HG03575 (cell line): ENCODE results near the gene ATP6V0C.

Experiments used
- ATAC-seq: cut with Tn5 transposase; IDR thresholded peaks from one replicate; pipeline ENCODE4 v1.9.1; 2021; ENCODE audit not compliant: unreplicated experiment, insufficient number of reproducible peaks, low FRiP score; ENCODE audit errors: extremely low read depth

ATP6V0C gene

DNA sequence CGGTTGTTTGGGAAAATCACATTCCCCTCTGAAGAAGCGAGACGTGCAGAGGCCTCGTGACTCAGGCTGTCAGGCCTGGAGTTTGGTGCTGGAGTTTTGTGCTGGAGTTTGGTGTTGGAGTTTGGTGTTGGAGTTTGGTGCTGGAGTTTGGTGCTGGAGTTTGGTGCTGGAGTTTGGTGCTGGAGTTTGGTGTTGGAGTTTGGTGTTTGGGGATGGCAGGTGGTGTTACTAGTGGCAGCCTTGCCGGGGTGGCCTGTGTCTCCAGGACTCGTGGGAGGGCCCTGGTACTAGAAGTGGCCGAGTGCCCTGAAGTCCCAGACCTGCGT, 26.3 kb upstream of the ATP6V0C start:
- ATAC-seq: no peak

DNA sequence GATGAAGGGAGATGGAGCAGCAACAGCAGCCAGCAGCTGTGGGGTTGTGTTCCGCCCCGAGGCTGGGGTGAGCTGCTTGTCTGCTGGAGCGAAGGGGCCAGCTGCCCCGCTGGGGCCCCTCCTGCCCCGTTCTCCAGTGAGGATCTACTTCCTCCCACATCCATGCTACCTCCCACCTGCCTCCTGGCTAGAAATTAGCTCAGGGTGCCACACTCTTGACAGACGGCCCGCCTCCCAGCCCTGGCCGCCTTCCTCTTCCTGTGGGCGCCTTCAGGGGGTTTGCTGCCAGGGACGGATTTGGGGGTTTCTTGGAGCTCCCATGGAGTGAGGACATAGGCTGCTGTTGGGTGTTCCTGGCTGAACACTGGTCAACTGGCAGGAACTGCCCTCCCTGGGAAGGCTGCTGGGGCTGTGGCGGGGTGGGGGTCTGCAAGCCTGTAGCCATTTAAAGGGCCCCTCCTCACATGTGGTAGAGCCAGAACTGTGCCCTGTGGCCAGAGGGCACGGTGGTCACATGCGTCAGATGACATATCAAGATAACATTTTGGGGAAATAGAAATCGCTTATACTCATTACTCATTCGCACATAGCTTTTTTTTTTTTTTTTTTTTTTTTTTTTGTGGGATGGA, 25.7 kb upstream of the ATP6V0C start:
- no peak for ATAC-seq

DNA sequence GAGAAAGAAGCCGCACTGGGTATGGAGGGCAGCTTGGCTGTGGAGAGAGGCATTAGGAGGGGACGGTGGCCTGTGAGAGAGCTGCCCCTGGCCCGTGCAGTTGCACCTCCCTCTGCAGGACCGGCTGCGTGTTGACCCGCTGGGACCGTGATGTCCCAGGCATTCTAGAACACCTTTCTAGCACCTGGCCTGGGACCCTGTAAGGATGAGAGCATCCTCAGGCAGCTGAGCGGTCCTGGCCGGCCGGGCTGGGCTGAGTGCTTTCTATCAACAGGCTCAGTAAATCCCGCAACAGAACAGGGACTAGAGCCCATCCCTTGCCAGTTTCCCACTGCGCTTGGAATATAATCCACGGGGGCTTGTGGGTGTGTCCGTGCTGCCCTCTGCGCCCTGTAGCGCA, 24.2 kb upstream of the ATP6V0C start:
- no peak for ATAC-seq

DNA sequence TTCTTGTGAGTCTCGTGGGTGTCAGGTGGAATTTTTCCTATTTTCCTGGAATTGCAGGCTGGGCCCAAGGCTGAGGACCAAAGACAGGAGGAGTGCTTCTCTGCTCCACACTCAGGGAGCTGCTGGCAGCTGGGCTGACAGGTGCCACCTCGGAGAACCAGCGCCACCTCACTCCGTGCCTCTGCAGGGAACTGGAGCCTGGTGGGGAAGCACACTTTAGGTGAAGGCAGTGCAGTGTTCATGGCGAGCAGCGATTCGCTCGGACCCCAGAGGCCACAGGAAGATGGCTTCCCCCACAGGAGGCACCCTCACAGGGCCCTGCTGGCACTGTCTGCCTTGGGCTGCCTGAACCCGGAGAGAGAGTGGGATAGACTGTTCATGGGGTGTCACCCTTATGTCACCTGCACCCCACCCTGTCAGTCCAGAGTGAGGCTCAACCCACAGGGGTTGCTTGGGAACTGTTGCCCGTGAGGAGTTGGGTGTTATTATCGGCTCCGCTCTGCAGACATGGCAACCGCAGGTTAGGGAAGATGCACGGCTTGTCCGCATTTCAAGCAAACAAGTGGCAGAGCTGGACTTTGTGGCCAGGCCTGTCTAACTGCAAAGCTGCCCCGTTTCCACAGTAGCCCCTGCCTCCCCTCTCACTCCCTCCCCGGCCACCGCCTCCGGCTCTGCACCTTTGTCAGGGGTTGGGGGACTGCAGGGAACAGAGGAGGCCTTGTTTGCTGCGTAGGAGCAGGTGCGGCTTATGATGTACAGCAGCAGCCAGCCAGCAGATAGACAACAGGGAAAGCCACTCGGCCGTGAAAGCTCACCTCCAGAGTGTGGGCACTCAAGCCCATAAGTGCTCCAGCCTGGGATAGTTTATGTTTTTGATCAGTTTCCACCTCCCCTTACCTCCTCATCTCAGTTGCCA, 23.3 kb upstream of the ATP6V0C start:
- ATAC-seq: no peak

DNA sequence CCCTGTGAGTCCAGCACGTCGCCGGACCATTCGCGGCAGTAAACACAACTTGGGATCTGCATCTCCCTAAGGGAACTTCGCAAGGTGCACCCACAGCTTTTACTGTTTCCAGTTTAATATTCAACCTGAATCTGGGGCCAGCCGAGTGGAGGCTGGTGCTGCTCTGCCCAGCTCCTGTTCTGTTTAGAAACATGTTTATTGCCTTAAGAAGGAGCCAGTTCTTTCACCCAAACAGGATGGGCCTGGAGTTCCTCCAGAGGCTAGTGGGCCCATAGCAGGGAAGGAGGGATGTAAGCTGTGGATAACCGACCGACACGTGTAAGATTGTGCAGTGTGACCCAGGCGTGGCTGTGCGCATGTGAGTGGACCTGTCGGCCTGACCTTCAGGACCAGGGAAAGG, 21.5 kb upstream of the ATP6V0C start:
- ATAC-seq: no peak

DNA sequence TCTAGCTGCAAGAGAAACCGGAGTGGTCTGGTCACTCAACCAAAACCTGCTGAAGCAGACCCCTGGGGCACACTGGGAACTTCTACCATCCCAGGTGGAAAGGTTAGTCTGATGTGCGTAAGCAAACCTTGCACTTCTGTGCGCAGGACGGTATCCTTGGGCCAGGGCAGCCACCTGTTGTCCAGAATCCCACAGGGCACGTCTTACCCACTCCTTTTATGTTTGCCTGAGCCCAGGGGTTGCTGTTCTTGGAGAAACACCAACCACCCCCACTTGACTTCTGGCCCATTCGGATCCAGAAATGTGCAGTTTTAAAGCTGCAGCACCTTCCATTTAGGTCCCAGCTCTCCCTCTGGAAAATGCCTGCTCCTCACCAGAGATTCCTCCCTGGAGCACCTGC, 20.1 kb upstream of the ATP6V0C start:
- ATAC-seq: no peak

DNA sequence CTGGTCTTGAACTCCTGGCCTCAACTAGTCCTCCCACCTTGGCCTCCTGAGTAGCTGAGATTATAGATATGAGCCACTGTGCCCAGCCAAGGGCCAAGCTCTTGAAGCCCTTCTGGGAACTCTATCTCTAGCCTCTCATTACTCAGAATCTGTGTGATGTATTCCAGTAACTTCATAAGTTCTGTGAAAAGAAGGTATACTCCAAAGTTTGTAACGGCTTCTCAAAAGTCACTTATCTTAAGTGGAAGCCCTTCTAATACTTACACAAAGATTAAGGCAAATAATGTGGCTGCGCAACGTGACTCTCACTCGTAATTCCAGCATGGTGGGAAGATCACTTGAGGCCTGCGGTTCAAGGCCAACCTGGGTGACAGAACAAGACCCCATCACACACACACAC, 19.1 kb upstream of the ATP6V0C start:
- ATAC-seq: no peak

DNA sequence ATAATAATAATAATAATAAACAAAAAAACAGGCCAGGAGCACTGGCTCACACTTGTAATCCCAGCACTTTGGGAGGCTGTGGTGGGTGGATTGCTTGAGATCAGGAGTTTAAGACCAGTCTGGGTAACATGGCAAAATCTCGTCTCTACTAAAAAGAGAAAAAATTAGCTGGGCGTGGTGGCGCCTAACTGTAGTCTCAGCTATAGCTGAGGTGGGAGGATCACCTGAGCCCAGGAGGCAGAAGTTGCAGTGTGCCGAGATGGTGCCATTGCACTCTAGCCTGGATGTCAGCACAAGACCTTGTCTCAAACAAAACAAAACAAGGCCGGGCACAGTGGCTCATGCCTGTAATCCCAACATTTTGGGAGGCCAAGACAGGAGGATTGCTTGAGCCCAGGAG, 18.7 kb upstream of the ATP6V0C start:
- ATAC-seq: no peak

DNA sequence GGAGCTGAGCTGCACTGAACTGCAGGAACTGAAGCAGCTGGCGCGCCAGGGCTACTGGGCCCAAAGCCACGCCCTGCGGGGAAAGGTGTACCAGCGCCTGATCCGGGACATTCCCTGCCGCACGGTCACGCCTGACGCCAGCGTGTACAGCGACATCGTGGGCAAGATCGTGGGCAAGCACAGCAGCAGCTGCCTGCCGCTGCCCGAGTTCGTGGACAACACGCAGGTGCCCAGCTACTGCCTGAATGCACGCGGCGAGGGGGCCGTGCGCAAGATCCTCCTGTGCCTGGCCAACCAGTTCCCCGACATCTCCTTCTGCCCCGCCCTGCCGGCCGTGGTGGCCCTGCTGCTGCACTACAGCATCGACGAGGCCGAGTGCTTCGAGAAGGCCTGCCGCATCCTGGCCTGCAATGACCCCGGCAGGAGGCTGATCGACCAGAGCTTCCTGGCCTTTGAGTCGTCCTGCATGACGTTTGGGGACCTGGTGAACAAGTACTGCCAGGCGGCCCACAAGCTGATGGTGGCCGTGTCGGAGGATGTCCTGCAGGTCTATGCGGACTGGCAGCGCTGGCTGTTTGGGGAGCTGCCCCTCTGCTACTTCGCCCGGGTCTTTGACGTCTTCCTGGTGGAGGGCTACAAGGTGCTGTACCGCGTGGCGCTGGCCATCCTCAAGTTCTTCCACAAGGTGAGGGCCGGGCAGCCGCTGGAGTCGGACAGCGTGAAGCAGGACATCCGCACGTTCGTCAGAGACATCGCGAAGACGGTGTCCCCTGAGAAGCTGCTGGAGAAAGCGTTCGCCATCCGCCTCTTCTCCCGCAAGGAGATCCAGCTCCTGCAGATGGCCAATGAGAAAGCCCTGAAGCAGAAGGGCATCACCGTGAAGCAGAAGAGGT, 17.3 kb upstream of the ATP6V0C start:
- no peak for ATAC-seq

DNA sequence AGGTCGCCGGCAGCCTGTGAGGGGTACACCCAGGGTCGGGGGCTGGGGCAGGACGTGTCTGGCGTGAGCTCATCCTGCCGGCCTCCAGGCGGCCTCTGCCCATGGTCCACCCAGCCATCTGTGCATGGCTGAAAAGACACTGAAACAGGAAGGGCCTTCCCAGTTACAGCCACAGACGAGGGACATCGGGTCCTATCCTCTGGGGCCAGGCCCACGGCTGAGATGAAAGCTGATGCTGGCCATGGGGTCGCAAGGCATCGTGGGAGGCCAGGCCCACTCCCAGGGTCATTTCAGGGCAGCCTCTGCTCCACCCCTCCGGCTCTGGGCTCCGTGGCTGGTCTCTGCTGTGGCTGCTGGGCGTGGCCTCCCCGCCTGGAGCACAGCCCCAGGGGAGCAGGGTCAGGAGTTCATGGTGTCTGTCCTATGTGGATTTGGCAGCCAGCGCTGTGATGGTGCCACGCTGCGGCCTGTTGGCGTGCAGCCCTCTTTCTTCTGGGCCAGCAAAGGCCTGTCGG, 16.6 kb upstream of the ATP6V0C start:
- ATAC-seq: no peak

DNA sequence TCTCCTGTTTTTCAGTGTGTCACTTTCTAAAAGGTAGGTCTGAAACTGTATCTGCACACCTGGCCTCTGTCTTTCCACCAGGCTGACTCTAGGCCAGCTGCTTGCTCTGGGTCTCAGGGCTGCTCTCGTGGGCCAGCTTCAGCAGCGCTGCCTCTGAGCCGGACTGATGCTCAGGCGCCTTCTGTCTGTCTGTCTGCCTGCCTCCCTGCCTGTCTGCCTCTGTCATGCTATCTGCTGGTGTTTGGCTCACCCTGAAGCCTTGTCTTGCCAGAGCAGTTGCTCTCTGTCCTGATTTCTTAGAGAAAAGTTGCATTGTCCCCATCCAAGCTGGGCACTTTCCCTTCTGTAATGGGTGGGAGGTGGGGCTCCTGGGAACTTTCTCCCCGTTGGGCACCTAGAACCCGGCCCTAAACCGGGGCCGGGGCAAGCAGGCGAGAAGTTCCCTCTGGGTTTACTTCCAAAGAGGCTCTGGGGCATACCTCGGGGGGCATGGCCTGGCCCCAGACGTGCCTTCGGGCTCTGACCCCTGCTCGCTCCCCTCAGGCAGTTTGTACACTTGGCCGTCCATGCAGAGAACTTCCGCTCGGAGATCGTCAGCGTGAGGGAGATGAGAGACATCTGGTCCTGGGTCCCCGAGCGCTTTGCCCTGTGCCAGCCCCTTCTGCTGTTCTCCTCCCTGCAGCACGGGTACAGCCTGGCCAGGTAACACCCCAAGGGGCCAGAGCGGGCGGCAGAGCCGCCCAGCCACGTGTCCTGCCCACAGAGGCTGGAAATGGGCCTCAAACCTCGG, 15.9 kb upstream of the ATP6V0C start:
- ATAC-seq: no peak

DNA sequence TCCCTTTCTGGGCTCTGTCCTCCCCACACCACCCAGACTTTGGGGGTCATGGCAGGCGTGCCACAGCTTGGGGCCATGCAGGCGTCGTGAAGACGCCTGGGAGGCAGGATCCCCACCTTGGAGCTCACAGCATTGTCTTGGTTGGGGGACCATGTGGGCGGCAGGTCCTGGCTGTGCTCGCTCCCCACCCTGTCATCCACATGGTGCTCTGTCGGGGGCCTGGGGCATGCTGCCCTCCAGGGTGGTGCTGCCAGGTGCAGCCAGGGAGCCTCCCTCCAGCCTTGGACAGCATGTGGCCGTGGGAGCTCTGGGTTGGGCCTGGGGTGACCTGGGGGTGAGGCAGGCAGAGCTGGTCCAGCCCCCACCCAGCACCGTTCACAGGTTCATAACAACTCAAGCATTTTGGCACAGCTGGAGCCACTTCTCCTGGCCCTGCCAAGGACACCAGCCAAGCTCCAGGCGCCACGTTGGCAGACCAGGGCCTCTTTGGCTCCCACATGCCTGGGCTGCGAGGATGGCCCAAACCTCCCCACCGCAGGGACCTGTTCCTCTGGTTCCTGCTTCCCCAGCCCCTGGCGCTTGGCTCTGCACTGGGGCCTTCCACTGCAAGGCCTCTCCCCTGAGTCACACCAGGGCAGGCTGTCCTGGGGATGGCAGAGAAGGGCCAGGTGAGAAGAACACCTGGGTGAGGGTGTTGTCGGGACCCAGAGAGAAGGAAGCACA, 15.1 kb upstream of the ATP6V0C start:
- no peak for ATAC-seq

DNA sequence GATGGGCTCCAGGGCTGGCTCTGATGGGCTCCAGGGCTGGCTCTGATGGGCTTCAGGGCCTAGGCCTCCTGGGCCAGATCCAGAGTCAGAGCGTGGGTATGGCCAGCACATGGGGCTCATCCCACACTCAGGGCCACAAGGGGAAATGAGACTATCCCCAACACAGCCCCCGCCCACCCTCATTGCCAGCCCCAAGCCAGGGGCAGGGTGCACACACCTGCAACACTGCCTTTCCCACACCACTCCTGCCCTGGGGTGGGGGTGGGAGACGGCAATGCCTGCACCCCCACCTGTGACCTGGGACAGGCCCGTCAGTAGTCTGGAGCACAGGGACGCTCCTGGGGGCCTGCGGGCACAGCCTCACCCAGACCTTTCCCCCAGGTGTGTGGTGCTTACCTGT, 14.3 kb upstream of the ATP6V0C start:
- ATAC-seq: no peak

DNA sequence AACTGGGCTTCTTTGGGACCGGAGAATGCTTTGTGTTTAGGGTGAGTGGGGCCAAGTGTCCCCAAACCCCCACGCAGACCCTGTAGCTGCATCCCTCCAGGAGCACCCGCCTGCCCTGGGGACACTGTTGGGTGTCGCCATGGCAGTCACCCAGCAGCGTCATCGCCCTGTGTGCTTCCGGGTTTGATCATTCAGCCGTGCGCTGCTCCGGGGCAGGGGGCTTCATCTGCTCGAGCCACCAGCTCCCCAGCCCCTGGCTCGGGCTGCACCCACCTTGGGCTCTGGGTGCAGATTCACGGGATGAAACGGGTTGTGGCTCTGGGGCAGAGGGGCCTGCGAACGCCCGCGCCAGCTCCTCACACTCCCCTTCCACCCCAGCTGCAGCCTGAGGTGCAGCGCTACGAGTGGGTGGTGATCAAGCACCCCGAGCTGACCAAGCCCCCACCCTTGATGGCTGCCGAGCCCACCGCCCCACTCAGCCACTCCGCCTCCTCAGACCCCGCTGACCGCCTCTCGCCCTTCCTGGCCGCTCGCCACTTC, 13.8 kb upstream of the ATP6V0C start:
- no peak for ATAC-seq

DNA sequence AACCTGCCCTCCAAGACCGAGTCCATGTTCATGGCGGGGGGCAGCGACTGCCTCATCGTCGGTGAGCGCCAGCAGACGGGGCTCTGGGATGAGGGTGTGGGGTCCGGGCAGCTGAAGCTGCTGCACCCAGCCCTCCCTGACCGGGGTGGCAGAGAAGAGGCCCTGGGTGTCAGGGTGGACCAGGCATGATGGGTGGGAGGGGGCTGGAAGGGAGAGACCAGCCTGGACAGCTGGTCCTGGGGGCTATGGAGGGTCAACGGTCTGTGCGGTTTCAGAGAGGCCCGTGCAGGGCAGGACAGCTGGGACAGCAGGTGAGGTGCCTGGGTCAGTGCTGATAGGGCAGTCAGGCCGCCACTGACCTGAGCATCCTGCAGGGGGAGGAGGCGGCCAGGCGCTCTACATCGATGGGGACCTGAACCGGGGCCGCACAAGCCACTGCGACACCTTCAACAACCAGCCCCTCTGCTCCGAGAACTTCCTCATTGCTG, 13.3 kb upstream of the ATP6V0C start:
- ATAC-seq: no peak

DNA sequence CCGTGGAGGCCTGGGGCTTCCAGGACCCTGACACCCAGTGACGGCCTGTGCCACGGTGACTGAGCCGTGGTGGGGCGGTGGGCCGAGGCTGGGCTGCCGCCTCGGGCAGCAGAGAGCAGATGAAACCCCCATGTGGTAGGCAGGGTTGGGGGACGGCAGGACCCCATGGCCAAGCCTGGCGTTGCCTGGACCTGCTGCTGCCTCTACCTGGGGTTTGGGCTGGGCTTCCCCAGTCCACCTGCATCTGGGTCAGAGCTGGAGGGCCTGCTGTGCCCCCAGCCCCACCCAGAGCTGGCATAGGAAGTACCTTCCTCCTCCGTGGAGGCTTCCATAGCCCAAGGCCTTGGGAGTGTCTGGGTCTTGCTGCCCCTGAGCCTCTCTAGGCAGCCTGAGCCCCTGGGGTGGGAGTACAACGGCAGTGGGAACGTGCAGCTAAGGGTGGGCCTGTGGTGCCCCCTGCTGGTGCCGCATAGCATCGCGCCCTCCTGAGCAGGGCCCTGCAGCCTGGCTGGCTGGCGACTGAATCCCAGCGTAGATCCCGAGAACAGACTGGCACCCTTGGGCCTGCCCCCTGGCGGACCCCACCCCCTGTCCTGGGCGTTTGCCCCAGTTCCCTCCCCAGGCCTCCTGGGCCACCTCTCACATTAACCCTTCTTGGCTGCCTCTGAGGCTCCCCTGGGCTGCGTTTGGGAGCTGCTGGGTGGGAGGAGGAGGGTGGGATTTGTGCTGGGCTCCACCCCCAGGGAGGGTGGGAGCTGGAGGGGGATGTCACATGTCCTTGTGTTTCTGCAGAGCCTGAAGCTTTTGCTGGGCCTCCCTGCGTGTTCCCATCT, 12.6 kb upstream of the ATP6V0C start:
- no peak for ATAC-seq
